GM18520 (cell line): ENCODE results near the gene DNAH12.

Experiments used
- ATAC-seq: cut with Tn5 transposase; IDR thresholded peaks from one replicate; pipeline ENCODE4 v1.9.1; 2021; ENCODE audit not compliant: unreplicated experiment

Gene DNAH12

GRCh38 chr3:57544181-57545125, at the start of gene DNAH12:
Gene DNAH12, minus strand, starts transcription at chr3:57544344. Its CDS starts 1,474 bp downstream, at chr3:57542870.
- ATAC-seq = no peak

- ATAC-seq = no peak
Observed at GRCh38 chr3:57592306-57592705, 48.2 kb upstream of the DNAH12 start.

- ATAC-seq = no peak
Observed at GRCh38 chr3:57587905-57588304, 43.8 kb upstream of the DNAH12 start.

GRCh38 chr3:57586778-57587177, 42.6 kb upstream of the DNAH12 start:
- no peak for ATAC-seq

- no peak for ATAC-seq
Observed at GRCh38 chr3:57583544-57583943, 39.4 kb upstream of the DNAH12 start.

- ATAC-seq = no peak
Observed at GRCh38 chr3:57582474-57583168, 38.5 kb upstream of the DNAH12 start.

GRCh38 chr3:57577801-57578200, 33.7 kb upstream of the DNAH12 start:
- no peak for ATAC-seq

GRCh38 chr3:57575966-57576626, 32.0 kb upstream of the DNAH12 start:
- ATAC-seq = no peak

- ATAC-seq = no peak
Observed at GRCh38 chr3:57572096-57572495, 28.0 kb upstream of the DNAH12 start.

GRCh38 chr3:57570878-57571277, 26.7 kb upstream of the DNAH12 start:
- no peak for ATAC-seq

GRCh38 chr3:57569859-57570450, 25.8 kb upstream of the DNAH12 start:
- ATAC-seq = no peak

- no peak for ATAC-seq
Observed at GRCh38 chr3:57559526-57559925, 15.4 kb upstream of the DNAH12 start.

- ATAC-seq = no peak
Observed at GRCh38 chr3:57557085-57557537, 13.0 kb upstream of the DNAH12 start.

GRCh38 chr3:57556459-57557084, 12.4 kb upstream of the DNAH12 start:
- ATAC-seq = peak; percentile 18

GRCh38 chr3:57555738-57556458, 11.8 kb upstream of the DNAH12 start, which contains the start of gene PDE12:
Gene PDE12, plus strand, starts transcription at chr3:57556274. Its CDS starts 106 bp downstream, at chr3:57556380.
- ATAC-seq = peak; percentile 71

- ATAC-seq = no peak
Observed at GRCh38 chr3:57555306-57555705, 11.2 kb upstream of the DNAH12 start.

GRCh38 chr3:57546616-57547015, 2.5 kb upstream of the DNAH12 start:
- ATAC-seq = no peak

- no peak for ATAC-seq
Observed at GRCh38 chr3:57545636-57546268, 1.6 kb upstream of the DNAH12 start.

GRCh38 chr3:57538465-57538864, 5.7 kb downstream of the DNAH12 start:
- ATAC-seq = no peak
